GM21619 (cell line): Measurements from ENCODE around the gene CCM2.
"Not testable (repeated sequence)": the region's sequence is repeated elsewhere in the genome, so short reads cannot be mapped to it uniquely, and the experiment has no call there.

Experiments
- ATAC-seq: cut with Tn5 transposase; IDR thresholded peaks from one replicate; pipeline ENCODE4 v1.9.1; 2021; ENCODE audit not compliant: unreplicated experiment

The CCM2 gene

DNA sequence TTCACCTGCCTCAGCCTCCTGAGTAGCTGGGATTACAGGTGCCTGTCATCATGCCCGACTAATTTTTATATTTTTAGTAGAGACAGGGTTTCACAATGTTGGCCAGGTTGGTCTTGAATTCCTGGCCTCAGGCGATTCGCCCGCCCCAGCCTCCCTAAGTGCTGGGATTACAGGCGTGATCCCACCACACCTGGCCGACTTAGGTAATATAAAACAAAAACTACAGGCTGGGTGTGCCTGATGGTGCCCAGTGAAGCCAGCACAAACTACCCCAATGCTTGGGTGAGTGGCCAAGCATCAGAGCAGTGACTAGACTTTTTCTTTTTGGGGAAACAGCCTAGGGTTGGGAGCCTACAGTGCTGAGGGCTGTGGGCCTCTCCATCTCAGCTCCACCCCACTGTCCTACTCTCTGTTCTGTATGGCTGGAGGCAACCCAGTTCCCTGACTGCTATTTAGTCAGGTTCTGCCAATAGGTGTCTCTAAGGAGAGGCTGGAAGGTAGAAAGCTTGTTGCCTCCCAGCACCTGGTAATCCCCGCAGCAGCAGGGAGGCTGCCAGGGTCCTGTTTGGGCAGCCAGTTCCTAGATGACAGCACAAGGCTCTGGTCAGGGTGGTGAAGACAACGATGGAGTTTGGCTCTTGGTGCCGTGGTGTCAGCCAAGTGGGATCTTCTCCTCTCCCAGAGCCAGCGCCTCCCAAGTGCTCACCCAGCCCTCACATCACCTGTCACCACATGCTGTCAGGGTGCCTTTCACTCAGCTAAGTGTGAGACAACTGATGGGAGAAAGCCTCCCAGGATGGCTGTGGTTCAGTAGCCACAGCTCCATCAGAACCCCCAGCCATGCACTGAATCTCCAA lies 99.2 kb downstream of the CCM2 start:
- no peak for ATAC-seq

DNA sequence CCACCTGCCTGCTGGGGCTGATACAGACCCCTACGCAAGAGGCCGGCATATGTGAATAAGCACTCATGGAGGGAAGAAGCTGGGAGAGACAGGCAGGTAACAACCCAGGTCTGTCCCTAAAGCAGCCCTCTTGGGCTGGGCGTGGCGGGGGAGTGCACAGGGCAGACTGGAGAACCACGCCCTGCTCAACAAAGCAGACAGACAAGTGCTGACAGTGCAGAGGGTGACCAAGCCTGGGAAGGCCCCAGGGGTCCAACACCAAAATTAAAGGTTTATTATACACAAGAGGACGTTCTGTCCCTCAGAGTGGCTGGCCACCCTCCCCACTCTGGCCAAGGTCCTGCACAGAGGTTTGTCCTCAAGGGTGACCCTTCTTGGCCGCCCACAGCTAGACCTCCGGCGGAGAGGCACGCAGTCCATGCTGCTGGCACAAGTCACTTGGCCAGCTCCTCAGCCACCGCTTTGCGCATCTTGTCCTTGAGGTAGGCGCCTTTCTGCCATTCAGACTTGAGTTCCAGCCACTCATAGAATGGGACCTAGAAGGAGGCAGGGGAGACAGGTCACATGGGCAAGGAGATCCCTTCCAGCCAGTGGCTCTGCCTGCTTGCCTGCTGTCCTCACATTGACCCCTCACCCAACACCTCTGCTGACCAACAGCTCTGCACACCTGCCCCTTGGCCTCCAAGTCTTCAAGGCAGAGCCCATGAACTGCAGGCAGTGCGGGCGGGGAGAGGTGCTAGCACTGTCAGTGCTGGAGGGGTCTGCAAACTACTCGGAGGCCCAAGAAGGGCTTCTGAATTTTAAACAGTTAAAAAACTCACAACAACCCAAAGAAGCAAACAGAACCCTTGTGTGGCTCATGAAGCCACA lies 100.1 kb downstream of the CCM2 start:
- no peak for ATAC-seq

DNA sequence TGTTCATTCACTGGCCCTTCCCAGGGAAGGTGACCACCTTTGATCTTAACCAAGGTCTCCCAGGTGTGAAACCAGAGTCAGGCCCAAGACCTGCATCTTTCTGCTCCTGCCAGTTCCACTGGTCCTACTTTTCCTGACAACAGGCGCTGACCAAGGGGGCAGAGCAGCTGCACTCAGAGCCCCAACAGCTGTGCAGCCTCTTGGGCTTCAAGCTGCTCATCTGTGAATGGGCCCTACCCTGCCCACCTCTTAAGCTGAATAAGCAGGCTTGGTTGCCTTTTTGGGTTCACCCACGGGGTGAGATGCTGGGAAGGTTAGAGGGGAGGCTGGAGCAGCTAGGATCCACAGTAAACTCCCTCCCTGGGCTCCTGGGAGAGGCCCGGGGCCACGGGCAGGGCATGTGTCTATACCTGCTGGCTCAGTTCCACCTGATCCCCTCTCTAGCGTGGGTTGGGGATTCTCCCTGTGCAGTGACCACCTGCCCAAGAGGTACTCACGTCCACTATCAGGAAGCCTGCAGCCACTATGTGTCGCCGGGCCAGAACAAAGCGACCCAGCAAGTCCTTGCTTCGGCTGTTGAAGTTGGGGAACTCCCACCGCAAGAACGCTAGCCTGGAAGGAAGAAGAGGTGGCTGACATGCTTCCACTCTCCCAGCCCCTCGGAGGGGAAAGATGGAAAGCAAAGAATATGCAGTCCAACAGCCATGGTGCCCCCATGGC lies 100.9 kb downstream of the CCM2 start:
- no peak for ATAC-seq

DNA sequence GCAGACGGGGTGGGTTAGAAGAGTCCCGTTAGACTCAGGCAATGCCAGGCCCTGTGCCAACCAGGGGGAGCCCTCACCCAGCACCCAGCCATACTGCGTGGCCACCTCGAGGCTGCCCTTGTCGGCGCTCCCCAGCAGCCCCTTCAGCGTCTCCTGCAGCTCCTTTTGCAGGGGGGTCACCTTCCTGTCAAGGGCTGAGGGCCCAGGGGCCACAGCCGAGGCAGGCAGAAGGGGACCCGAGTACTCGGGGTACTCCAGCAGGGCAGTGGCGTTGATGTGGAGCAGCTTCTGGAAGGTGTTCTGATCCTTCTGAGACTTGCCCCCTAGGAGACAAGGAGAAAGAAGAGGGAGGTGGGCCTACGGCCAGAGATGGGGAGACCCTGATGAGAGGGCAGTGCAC lies 101.7 kb downstream of the CCM2 start:
- ATAC-seq = no peak

- ATAC-seq = no peak
Observed at GRCh38 chr7:45102785-45103712, 103.0 kb downstream of the CCM2 start.

DNA sequence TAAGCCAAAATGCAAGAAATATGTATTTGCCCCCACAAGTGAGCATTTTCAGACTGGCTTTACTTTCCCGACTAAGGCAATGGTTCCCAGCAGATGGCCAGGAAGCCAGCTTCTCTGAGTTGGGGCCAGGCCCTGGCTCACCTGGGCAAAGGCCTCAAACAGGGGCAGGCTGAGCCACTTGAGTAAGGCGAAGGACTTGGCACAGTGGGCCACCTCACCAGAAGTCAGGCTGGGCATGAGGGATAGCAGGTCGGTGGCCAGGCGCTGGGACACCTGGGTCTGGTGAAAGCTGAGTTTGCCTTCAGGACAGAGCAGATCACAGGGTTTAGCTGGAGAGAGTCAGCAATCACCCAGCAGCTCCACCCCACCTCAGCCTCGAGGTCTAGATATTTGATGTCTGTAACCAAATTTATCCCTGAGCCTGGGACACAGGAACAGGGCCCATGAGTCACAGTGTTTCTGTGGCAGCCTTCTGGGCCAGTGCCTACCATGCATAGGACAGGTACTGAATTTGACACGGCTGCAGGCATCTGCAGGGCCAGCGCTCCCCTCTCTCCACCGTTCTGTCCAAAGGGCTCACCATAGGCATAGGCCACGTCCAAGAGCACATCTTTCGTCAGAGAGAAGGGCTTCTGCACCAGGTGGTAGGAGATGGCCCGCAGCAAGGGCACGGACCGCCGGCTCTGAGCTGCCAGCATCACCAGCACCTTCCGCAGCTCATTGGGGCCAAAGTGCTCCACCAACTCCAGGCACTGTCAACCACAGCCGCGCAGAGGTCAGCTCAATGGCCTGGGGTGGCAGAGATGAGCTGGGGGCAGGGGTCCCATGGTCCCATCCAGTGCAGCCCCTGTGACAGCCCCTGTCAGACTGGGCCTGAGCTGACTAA lies 104.2 kb downstream of the CCM2 start:
- ATAC-seq = no peak

DNA sequence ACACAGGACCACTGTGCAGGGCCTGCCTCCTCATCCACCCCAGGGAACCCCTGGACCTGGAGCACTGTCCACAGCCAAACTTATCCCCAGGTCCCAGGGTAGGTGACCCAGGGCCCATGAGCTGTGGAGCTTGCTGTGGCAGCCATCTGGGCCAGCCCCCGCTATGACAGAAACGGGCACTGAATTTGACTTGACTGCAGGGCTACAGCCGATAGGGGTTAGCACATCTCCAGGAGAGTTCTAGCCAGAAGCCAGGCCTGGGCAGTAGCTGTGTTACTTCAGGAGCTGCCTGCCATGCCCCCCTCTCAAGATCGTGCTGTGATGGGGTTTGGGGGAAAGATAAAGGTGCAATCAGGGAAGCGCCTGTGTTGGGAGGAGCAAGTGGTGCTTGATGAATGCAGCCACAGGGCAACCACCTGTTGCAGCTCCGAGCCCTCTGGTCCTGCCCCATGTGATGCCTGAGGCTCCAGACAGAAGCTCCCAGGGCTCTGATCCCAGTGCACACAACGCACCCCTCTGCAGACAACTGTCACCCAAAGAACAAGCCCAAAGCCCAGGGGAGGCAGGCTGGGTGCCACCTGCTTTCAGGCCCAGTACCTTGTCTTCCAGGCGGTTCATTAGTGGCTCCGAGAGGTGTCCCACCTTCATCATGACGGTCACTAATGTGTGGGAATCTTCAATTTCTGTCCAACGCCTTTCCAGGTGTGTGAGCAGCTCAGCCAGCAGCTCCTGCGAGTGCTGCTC lies 105.0 kb downstream of the CCM2 start:
- no peak for ATAC-seq

DNA sequence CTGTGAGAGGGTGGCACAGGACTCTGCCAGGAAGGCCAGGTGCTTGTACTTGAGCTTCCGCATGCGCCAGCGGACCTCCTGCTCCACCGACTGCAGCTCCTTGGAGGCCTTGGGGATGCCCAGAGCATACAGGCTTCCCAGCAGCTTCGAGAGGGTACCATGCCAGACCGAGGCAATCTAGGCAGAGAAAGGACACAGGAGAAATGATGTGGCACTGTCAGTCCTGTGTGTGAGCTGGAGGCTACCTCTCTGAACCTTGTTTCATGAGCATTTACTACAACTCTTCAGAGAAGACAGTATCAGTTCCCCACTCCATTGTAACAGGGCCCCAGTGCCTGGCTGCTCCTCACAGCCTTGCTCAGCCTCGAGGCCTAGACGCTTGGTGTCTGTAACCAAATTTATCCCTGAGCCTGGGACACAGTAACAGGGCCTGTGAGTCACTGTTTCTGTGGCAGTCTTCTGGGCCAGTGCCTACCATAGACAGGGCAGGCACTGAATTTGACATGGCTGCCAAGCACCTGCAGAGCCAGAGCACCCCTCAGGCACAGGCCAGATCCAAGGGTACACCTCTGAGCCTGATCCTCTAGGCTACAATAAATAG lies 105.7 kb downstream of the CCM2 start:
- ATAC-seq = no peak

DNA sequence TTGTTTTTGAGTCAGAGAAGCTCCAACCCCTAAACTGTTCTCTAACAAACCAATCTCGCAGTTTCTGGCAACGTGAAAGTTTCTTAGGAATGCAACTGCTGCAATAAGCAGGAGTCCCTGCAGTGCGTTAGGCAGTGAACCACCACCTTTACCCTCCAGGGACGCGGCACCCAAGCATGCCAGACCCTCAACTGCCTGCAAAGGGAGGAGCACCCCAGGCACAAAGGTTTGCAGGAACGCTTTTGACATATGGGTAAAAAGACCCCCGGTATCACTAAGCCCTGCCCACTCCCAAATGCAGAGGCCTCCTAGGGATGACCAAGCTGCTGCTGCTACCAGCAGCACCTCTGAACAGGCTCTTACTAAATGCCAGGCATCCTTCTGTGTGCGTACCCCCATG lies 106.8 kb downstream of the CCM2 start:
- ATAC-seq = no peak

DNA sequence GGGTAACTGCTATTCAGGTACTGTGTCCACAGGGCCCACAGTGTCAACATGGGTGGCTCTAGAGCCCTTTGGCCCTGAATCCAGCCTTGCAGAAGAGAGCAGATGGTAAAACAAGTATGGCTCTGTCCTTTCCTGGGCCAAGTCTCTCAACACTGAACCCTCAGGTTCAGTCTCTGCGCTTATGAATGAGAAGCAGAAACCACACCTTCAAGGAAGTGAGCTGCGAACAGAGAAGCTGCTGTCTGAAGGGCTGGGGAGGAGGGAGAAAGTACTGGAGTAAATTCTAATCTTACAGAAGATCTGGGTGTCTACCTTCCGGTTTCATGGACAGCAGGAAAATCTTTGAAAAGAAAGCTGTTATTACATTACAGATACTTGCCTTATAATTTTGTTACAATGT lies 107.4 kb downstream of the CCM2 start:
- no peak for ATAC-seq

- no peak for ATAC-seq
Observed at GRCh38 chr7:45108863-45109262, 108.9 kb downstream of the CCM2 start.

DNA sequence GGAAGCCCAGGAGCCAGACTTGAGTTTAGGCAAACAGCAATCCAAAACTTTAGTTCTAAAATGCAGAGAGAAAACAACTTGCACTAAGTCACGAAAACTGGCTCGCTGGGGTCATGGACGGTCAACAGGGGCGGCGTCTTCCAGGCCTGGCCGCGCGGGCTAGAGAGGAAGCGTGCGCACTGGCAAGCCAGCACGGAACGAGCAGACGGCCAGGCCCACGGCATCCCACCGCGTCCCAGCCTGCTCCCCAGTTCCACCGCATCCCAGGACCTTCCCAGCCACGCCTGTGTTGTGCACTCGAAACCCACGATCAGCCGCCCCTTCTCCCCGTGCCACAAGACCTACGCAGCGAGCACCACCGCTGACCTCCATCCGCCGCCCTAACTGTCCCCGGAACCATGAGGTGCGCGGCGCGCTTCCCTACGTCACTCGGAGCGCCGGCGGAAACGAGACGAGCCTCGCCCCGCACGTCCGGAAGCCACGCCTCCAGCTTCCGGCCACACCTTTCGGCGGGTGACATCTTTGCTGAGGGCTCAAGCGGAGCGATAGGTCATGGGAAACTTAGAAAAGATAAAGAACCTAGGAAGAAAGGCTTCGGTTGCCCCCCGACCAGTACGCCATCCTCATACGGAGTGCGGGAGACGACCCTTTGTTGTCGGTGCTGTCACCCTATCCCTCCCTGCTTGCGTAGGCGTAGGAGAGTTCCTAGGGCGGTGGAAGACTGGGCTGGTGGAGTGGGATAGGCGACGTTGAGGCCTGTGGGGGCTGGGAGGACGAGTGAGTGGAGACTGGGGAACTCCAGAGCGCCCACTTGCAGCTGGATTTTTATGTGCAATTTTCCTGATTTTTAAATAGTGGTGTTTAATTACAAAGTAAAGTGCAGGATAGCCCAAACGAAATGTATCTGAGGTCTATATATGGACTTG lies 111.6 kb downstream of the CCM2 start, which contains the start of gene TBRG4:
TSS of gene TBRG4 (minus strand) at position 400 of the 926 bp plus-strand sequence. CDS start 2,460 bp downstream, outside the sequence.
- peak; percentile 96 for ATAC-seq

GRCh38 chr7:45112648-45113047 lies 112.6 kb downstream of the CCM2 start:
- no peak for ATAC-seq

GRCh38 chr7:45114257-45114656 lies 114.3 kb downstream of the CCM2 start:
- not testable (repeated sequence) for ATAC-seq

- ATAC-seq = no peak
Observed at GRCh38 chr7:45114926-45115325, 114.9 kb downstream of the CCM2 start.

DNA sequence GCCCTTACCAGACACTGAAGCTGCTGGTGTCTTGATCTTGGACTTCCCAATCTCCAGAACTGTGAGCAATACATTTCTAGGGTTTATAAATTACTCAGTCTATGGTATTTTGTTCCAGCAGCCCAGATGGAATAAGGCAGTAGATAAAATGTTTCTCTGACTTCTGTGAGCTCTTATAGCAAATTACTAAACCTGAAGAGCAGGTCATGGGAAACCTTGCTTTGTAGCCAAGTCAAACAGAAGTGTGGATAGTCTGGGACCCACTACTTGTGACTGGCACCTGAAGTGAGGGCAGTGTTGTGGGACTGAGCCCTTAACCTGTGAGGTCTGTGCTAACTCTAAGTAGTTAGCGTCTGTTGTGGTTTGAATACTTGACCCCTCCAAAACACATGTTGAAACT lies 116.0 kb downstream of the CCM2 start:
- no peak for ATAC-seq

- ATAC-seq = no peak
Observed at GRCh38 chr7:45117582-45117981, 117.6 kb downstream of the CCM2 start.
